Adrenal gland (tissue), 5 donors: ENCODE results near the gene CARD10.

Experiments used
- POLR2A ChIP-seq, 2 donors: fragments of 450-650 bp; IDR thresholded peaks; one replicate each; pipeline ENCODE4 v1.6.1; 2017; ENCODE audit warnings: antibody characterized with exemption in 2 of 2, mild to moderate bottlenecking in 2 of 2, moderate library complexity in 1 of 2
- TF ChIP-seq, protein P1 (sequence below), 6 experiments: fragments of 450-650 bp in 4 of 6; fragments of 200-600 bp in 2 of 6; sonication (generic) in 1 of 6; IDR thresholded peaks; 1 replicate in 5 of 6; 2 replicates in 1 of 6; pipeline versions ENCODE4 v1.5.1 to v1.8.0; 2016 to 2021; ENCODE audit warnings: antibody characterized with exemption in 6 of 6, mild to moderate bottlenecking in 2 of 6, moderate library complexity in 1 of 6
- donor health status: DM: no; HTN: no; CAD: no.

DNA sequence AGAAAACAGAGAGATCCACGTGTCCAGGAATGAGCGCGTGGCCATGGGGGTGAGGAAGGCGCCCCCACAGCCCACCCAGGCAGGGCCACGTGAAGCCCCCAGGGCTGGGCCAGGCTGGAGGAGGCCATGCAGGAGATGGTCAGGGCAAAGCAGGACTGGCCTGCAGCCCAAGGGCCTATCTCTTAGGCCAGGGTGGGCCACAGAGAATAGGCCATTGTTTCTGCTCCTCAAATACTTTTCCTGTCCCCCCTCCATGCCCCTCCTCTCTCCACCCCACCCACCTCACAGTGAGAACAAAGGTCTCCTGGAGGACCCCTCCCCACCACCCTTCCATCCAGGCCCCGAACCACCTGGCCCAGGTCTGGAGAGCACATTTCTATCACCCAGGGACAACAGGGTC lies 32.8 kb upstream of the CARD10 start:
- TF ChIP-seq, protein P1, sequence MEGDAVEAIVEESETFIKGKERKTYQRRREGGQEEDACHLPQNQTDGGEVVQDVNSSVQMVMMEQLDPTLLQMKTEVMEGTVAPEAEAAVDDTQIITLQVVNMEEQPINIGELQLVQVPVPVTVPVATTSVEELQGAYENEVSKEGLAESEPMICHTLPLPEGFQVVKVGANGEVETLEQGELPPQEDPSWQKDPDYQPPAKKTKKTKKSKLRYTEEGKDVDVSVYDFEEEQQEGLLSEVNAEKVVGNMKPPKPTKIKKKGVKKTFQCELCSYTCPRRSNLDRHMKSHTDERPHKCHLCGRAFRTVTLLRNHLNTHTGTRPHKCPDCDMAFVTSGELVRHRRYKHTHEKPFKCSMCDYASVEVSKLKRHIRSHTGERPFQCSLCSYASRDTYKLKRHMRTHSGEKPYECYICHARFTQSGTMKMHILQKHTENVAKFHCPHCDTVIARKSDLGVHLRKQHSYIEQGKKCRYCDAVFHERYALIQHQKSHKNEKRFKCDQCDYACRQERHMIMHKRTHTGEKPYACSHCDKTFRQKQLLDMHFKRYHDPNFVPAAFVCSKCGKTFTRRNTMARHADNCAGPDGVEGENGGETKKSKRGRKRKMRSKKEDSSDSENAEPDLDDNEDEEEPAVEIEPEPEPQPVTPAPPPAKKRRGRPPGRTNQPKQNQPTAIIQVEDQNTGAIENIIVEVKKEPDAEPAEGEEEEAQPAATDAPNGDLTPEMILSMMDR (IDR thresholded peaks at IDR 0.05) = no peak
- no peak for TF ChIP-seq POLR2A (IDR thresholded peaks at IDR 0.05)
